ENCODE data around the gene ZNF532. TPM values are rescaled to one million over a fixed set of nuclear protein-coding genes. Genes with fewer than 3 reads are reported as not detected.
A peak's percentile ranks its signal among the peaks of the same experiment; 100 is the strongest.

ZNF532 gene
- total RNA-seq, 1 experiment from 2014 or later, result 258 TPM

GRCh38 chr18:58962336-58962735, 97.7 kb downstream of the ZNF532 start:
- no peaks in the 10 kb centered on the region for H4K20me1 ChIP-seq (ENCODE audit: control insufficient read depth, insufficient read depth, insufficient read length)
- no peak overlapping the region for H3T11ph ChIP-seq (ENCODE audit: low read length)
- H2BK5ac ChIP-seq (ENCODE audit: insufficient read length, low read length), result no peak overlapping the region
- Mint-ChIP-seq H3K27ac (peak overlapping the region; percentile 33 to 93 (median 34); a peak in 2 of 7 replicates), H3K9me3 (no peaks in the 10 kb centered on the region; a peak in 1 of 5 replicates), H3K4me3 (no peak overlapping the region), H3K4me1 (peaks cover 11 to 13% of the 10 kb centered on the region in 2 experiments; a peak in 2 of 4 replicates), H3K27me3 (ENCODE audit: low read depth) (no peaks in the 10 kb centered on the region), H3K36me3 (ENCODE audit: insufficient read depth in 1 of 3, low read depth in 3 of 3) (peaks cover 50 to 85% (median 80%) of the 10 kb centered on the region in 3 experiments)
- no peak overlapping the region for H2AK5ac ChIP-seq (ENCODE audit: insufficient read length, low read length)
- H2AFZ ChIP-seq (ENCODE audit: low read length), result no peak overlapping the region
- peaks cover 3% of the 10 kb centered on the region for H3K79me1 ChIP-seq (ENCODE audit: insufficient read depth, low read depth, low read length, poor library complexity, severe bottlenecking)
- no peak overlapping the region for H3K18ac ChIP-seq (ENCODE audit: insufficient read length, low read depth, low read length)
- no peak for TF ChIP-seq CTCF (conservative IDR thresholded peaks at IDR 0.05)
- no peak for DNase-seq
- no peak overlapping the region for H2BK20ac ChIP-seq (ENCODE audit: low read depth, low read length, poor library complexity, severe bottlenecking)
- no peak overlapping the region for H4K91ac ChIP-seq (ENCODE audit: insufficient read length, low read depth, low read length)
- WGBS (ENCODE audit: extremely low coverage, insufficient read length, low lambda C conversion rate), result no CpG with 5 or more reads among the region's 8 CpGs
- no peak overlapping the region for H3K56ac ChIP-seq (ENCODE audit: insufficient read length, low read depth, low read length)
- no peak overlapping the region for H2BK12ac ChIP-seq (ENCODE audit: insufficient read length, low read depth, low read length)
- no peak overlapping the region for H3K4me2 ChIP-seq (ENCODE audit: insufficient read depth, insufficient read length, low read length)
- peaks cover 5% of the 10 kb centered on the region for H3K79me2 ChIP-seq (ENCODE audit: insufficient read depth, low read length)
- H3K4me1 ChIP-seq (ENCODE audit: insufficient read depth, low read length), result no peaks in the 10 kb centered on the region
- no peak overlapping the region for H2BK120ac ChIP-seq (ENCODE audit: low read depth, low read length, poor library complexity, severe bottlenecking)
- no peaks in the 10 kb centered on the region for H3K27me3 ChIP-seq (ENCODE audit: insufficient read depth, low read length)
- H3K23ac ChIP-seq (ENCODE audit: insufficient read length, low read depth, low read length), result no peak overlapping the region
- H4K5ac ChIP-seq (ENCODE audit: insufficient read length, low read depth, low read length), result no peak overlapping the region
- H3K14ac ChIP-seq (ENCODE audit: insufficient read depth, low read length), result no peak overlapping the region
- H3K4ac ChIP-seq (ENCODE audit: low read depth, low read length), result no peak overlapping the region
- no peak overlapping the region for H2BK15ac ChIP-seq (ENCODE audit: low read depth, low read length)
- H4K8ac ChIP-seq (replicated peaks; ENCODE audit: insufficient read length, low read depth, low read length), result no peak overlapping the region
- H3K23me2 ChIP-seq (ENCODE audit: insufficient read length, low read depth, low read length, poor library complexity, severe bottlenecking), result no peaks in the 10 kb centered on the region
- no peak overlapping the region for H3K9ac ChIP-seq (ENCODE audit: extremely low read depth, insufficient read length, low read length)
- no peak overlapping the region for H3K27ac ChIP-seq (ENCODE audit: insufficient read length, low read depth, low read length)
- H3K9me3 ChIP-seq (ENCODE audit: control insufficient read depth, low read depth, low read length), result no peaks in the 10 kb centered on the region

Data from H9 (cell line).